GM19025 (cell line): ENCODE results near the gene NRTN.

ENCODE experiments used
- ATAC-seq: cut with Tn5 transposase; IDR thresholded peaks from one replicate; pipeline ENCODE4 v1.9.1; 2021; ENCODE audit warnings: mild to moderate bottlenecking, low read depth, moderate library complexity; ENCODE audit not compliant: unreplicated experiment

Gene NRTN

GRCh38 chr19:5789886-5790558 lies 14.8 kb upstream of the NRTN start:
- ATAC-seq, result no peak

GRCh38 chr19:5790559-5791520 lies 14.0 kb upstream of the NRTN start, which contains the start of gene DUS3L:
TSS of gene DUS3L (minus strand) at chr19:5791163. CDS start at chr19:5791141, 22 bp downstream.
- peak; percentile 89 for ATAC-seq

GRCh38 chr19:5792224-5792623 lies 12.6 kb upstream of the NRTN start:
- ATAC-seq, result no peak

- no peak for ATAC-seq
These were observed 11.7 kb upstream of the NRTN start for GRCh38 chr19:5793188-5793587.

- no peak for ATAC-seq
These were observed 9.4 kb upstream of the NRTN start for GRCh38 chr19:5795382-5795919.

GRCh38 chr19:5798244-5798643 lies 6.6 kb upstream of the NRTN start:
- no peak for ATAC-seq

- ATAC-seq, result no peak
These were observed 5.3 kb upstream of the NRTN start for GRCh38 chr19:5799247-5800241.

- ATAC-seq, result no peak
These were observed 4.3 kb upstream of the NRTN start for GRCh38 chr19:5800361-5801270.

- no peak for ATAC-seq
These were observed 2.9 kb upstream of the NRTN start for GRCh38 chr19:5801796-5802619.

GRCh38 chr19:5803441-5803751 lies 1.5 kb upstream of the NRTN start:
- no peak for ATAC-seq

- ATAC-seq, result peak; percentile 60
These were observed 933 bp upstream of the NRTN start for GRCh38 chr19:5803752-5804515.

GRCh38 chr19:5805462-5806132 lies 730 bp downstream of the NRTN start:
- ATAC-seq, result no peak

- ATAC-seq, result no peak
These were observed 1.2 kb downstream of the NRTN start for GRCh38 chr19:5806133-5806489.

GRCh38 chr19:5806905-5807304 lies 2.0 kb downstream of the NRTN start:
- ATAC-seq, result no peak

GRCh38 chr19:5808120-5808816 lies 3.4 kb downstream of the NRTN start:
- no peak for ATAC-seq

GRCh38 chr19:5809053-5809452 lies 4.2 kb downstream of the NRTN start:
- ATAC-seq, result no peak

- no peak for ATAC-seq
These were observed 4.6 kb downstream of the NRTN start for GRCh38 chr19:5809469-5809868.
